Adipose tissue (tissue), 3 donors: Measurements from ENCODE around the gene GSX1. TPM values are rescaled to one million over a fixed set of nuclear protein-coding genes. Genes with fewer than 3 reads are reported as not detected.
"Not testable (repeated sequence)": the region's sequence is repeated elsewhere in the genome, so short reads cannot be mapped to it uniquely, and the experiment has no call there.

Experiments
- H3K27ac ChIP-seq: one replicate; pipeline ENCODE4 v1.5.1; 2013; ENCODE audit warnings: low read depth, low read length
- whole genome bisulfite sequencing, 3 donors: extraction: QIAGEN DNeasy Blood & Tissue Kit; methylation state at CpG; one replicate each; pipeline ENCODE4 v1.1.7; 2013; 5-methylcytosine and 5-hydroxymethylcytosine counted together
- polyA plus RNA-seq, 3 donors: library from polyadenylated mRNA; stranded (reverse); fragments of 200-250 nt; gene quantifications; one replicate each; pipeline ENCODE4 v1.2.3, GENCODE V29; 2013
- donor health status: healthy with polysubstance abuse.
- donor health status: Bipolar disorder and iron deficiency.
- donor health status: healthy.

GSX1 gene
- polyA plus RNA-seq, 3 donors, result not detected

GRCh38 chr13:27791901-27792392 is 336 bp upstream of the GSX1 start:
- no peak overlapping the region for H3K27ac ChIP-seq
- WGBS, 3 donors, result 11 to 13% (median 12%) methylated on average over 22 of the region's 22 CpGs

- 4 to 6% (median 5%) methylated on average over 58 to 63 of the region's 63 CpGs for WGBS, 3 donors
- H3K27ac ChIP-seq, result no peak overlapping the region
Measured at GRCh38 chr13:27793507-27794367, 1.5 kb downstream of the GSX1 start.

DNA sequence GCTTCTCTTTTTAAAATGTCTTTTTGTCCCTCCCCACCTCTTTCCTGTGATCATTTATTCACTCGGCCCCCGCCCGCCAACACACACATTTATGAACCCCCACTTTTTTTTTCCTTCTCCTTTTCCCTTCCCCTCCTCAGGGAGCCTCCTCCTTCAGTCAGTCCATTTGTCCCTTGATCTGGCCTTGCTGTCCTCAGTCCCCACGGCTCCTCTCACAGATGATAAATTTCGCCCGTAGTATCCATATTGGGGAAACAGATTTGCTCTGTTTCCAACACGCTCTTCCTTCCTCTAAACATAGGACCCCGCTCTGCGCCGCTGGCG is 2.0 kb downstream of the GSX1 start:
- no peak overlapping the region for H3K27ac ChIP-seq
- WGBS, 3 donors, result 4 to 8% (median 6%) methylated on average over 11 of the region's 11 CpGs

- WGBS, 3 donors, result 5% methylated on average over 44 of the region's 44 CpGs
- no peak overlapping the region for H3K27ac ChIP-seq
Measured at GRCh38 chr13:27794921-27795717, 2.8 kb downstream of the GSX1 start.

DNA sequence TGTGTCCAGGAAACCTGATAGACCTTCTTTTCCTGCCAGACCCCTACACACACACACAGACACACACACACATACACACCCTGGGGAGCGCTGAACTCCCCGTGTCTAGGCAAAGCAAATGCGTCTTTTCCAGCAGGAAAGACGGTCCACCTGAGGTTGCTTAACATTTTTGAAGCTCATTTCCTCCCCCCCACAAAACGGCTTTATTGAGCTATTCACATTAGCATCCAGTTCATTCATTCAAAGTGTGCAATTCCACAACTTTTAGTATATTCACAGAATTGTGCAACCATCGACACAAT is 3.4 kb downstream of the GSX1 start:
- no peak overlapping the region for H3K27ac ChIP-seq
- WGBS, 3 donors, result 3 to 6% (median 5%) methylated on average over 6 of the region's 6 CpGs

DNA sequence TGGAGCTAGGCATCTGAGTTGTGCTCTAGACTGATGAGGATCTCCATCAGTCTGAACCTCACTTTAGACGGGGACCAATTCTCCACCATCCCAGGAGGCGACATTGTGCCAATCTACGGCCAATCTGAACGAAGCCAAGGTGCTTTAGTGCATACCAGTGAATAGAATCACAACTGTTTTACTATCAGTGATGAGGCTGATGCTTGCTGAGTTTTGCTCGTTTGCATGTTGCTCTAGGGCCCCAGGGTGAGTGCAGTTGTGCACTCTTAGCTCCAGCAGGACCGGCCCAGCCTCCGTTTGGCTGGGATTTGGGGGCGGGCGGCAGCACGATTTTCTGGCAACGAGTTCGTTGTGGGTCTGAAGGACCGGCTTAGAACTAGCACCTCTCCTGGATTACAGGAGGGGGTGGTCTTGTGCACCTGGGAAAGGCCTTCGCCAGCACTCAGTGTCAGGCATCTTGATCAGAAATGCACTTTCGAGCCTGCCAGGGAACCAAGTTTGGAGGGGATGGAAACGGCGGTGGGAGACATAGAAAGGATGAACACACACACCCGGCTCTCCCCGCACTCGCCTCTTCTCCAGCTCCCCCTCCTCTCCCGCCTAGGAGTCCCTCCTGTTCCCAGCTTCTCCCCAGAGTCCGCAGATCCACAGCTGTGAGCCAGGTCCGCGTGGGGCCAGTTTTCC is 4.4 kb downstream of the GSX1 start:
- 2 to 3% (median 2%) methylated on average over 24 of the region's 24 CpGs for WGBS, 3 donors
- no peak overlapping the region for H3K27ac ChIP-seq

DNA sequence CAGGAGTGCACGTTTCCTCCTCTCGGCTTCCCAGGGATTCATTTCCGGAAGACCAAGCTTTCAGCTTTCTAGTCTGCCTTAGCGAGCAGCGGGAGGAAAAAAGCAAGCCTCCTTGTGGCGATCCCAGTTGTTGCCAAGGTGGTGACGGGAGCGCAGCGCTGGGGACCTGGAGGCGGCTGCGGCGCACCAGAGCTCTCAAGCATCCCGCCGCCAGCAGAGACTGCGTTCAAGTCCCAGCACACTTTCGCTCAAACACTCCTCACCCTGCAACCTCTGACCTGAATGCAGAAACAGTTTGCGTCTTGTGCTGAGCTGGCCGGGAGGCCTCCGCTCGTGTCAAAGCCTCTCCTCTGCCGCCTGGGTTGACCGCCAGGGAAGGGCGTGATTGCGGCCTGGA is 4.9 kb downstream of the GSX1 start:
- no peak overlapping the region for H3K27ac ChIP-seq
- WGBS, 3 donors, result 2 to 6% (median 3%) methylated on average over 24 of the region's 24 CpGs

DNA sequence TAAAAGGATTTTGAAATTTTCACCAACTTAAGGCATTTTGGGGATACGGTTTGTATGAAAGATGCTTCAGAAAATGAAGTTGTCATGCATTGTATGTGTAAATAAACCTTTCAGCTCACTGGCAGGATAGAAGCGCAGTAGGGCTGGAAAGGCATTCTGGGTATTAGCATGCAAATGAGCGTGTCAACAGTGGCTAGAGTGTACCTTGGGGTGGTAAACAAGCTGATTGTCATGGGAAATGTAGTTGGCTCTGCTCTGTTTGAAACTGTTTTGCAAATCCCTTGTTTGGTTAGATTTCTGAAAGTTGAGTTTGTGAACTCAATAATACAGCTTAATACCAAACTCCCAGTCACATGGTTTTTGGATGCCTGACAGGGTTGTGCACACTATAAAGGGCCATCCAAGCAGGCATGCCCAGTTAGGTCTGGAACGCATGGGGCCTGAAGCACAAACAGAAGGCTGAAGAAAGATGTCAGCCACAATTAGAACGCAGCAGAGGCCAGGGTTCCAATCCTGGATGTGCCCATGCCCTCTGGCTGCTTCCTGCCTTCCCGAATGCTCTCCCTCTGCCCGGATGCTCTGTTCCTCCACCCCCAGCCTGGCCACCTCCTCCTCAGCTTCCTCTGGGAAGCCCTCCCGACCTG is 14.6 kb downstream of the GSX1 start:
- 24 to 40% (median 33%) methylated on average over 8 of the region's 8 CpGs for WGBS, 3 donors
- H3K27ac ChIP-seq, result no peak overlapping the region

- WGBS, 3 donors, result 63 to 70% (median 69%) methylated on average over 5 of the region's 5 CpGs
- H3K27ac ChIP-seq, result no peak overlapping the region
Measured at GRCh38 chr13:27808851-27809550, 16.7 kb downstream of the GSX1 start.

GRCh38 chr13:27810009-27810408 is 17.7 kb downstream of the GSX1 start:
- WGBS, 3 donors, result 55 to 67% (median 67%) methylated on average over 7 of the region's 7 CpGs
- H3K27ac ChIP-seq, result no peak overlapping the region

DNA sequence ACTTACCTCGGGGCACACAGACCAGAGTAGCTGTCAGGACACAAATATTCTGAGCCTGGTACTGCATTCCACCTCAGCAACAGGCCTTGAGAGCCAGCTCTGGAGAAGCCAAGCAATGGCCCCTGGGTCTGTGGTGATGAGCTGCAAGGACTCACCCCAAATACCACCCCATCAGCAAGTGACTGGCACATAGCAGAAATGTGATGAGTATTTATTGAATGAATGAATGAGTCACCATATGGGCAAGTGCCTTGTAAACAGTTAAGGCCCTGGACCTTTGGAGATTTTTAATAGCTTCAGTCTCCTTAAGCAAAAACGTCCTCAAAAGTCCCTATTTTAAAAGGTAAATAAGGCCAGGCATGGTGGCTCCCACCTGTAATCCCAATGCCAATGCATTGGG is 18.2 kb downstream of the GSX1 start:
- WGBS, 3 donors, result 56 to 67% (median 60%) methylated on average over 2 of the region's 2 CpGs
- H3K27ac ChIP-seq, result no peak overlapping the region

- 70 to 78% (median 73%) methylated on average over 9 of the region's 9 CpGs for WGBS, 3 donors
Measured at GRCh38 chr13:27813826-27814225, 21.5 kb downstream of the GSX1 start.

GRCh38 chr13:27817832-27818231 is 25.5 kb downstream of the GSX1 start:
- not testable (repeated sequence) for H3K27ac ChIP-seq
- WGBS, 3 donors, result 83 to 86% (median 85%) methylated on average over 2 of the region's 2 CpGs

More at GRCh38 chr13:27813826-27814225, 21.5 kb downstream of the GSX1 start:
- H3K27ac ChIP-seq, result no peak overlapping the region

DNA sequence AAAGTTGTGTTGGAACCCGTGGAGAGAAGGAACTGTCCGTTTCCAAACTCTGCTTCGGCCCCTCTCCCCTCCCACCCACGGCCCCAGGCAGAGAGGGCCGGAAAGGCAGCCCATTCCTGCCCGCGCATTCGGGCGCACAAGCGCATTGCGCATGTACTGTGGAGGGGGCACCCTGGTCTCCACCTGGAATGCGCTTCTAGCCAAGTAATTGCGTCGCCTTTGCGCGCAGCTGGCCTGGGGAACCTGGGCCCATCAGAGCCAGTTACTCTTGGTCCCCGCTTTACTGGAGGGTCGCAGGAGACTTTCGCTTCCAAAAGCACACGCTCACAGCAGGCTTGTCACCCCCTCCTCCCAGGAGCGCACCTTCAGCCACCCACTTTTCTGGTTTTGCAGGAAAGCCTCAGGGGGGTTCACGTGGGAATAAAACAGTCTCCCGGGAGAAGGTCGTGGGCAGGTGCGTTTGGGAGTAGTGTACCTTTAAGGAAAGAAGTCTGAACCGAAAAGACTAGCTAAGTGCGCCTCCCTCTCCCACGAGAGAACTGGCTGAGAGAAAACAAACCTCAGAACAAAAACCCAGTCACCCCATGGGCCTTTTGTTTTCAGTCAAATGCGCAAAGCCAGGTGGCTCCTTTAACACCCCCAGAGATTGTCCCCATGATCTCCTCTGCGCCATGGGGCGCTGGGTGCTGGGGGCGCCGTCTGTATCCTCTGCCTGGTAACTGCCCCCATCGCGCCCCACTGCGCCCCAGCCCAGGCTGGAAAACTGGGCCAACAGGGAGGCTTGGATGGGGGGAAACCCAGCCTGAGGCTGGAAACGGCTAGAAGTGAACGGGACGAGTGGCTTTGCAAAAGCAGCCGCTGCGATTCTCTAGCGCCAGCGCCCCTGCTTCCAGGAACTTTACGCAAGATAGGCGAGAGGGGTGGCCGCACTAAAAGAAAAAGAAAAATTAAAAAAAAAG is 28.5 kb downstream of the GSX1 start:
- H3K27ac ChIP-seq, result no peak overlapping the region
- 2 to 4% (median 4%) methylated on average over 46 of the region's 46 CpGs for WGBS, 3 donors

- 2 to 7% (median 2%) methylated on average over 12 of the region's 12 CpGs for WGBS, 3 donors
- no peak overlapping the region for H3K27ac ChIP-seq
Measured at GRCh38 chr13:27821566-27821965, 29.3 kb downstream of the GSX1 start.

DNA sequence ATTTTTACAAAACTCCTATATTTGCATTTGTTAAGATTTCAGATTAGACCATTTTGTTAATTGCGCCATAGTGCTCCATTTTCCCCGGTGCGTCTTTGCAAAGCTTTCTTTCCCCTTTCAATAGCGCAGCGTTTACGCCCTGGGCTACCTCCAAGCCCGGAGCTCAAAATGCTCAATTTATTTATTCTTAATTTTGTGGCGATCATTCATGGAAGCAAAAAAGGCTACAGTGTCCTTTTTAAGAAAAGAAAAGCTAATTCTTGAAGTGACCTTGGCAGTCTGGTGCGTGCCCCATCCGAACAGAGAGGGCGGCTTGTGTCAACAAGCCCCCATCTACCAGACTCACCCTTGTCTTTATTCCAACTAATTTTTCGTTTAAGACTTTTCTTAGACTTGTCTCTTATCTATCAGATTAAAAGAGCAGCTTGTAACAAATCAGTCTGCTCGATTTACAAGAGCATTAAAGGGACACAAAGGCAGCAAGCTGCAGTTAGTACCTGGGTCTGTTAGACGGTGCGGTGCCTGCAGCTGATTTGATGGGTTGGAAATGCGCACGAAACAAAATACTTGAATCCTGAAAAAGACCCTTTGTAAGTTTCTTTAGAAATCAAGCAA is 30.1 kb downstream of the GSX1 start:
- H3K27ac ChIP-seq, result no peak overlapping the region
- 3 to 9% (median 4%) methylated on average over 17 of the region's 17 CpGs for WGBS, 3 donors

- H3K27ac ChIP-seq, result no peak overlapping the region
- WGBS, 3 donors, result 1 to 11% (median 2%) methylated on average over 18 of the region's 18 CpGs
Measured at GRCh38 chr13:27822873-27823311, 30.6 kb downstream of the GSX1 start.
